Measurements from ENCODE around the gene COX6A2.

DNA sequence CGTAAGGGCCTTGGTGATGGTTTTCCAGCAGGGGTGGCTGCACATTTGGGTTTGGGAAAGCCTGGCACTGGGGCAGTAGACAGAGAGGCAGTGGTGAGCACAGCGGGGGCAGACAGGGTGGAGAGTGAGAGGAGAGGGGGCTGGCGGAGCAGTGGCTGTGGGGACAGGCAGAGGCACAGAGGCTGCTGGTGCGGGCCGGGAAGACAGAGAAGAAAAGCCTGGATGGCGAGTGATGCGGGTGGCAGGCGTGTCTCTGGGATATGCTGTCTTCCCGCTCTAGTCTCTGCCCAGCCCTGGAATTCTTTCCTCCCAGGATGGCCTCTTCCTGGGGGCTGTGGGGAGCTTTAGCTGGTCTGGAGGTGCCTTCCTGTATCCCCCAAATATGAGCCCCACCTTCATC lies 18.1 kb downstream of the COX6A2 start:
- TF ChIP-seq POLR2A (IDR thresholded peaks at IDR 0.05; ENCODE audit: low read depth, low read length), result no peak
- TF ChIP-seq POLR2AphosphoS5 (IDR thresholded peaks at IDR 0.05; ENCODE audit: low read depth, low read length), result no peak
- no peak for TF ChIP-seq TAF1 (IDR thresholded peaks at IDR 0.05; ENCODE audit: borderline replicate concordance, low read depth, low read length)

All from GM12892 (cell line).